CD4-positive, alpha-beta T cell treated with Interleukin-21 for 1 hour (primary cell): ENCODE data around the gene RGPD4.
"Not testable (repeated sequence)": the region's sequence is repeated elsewhere in the genome, so short reads cannot be mapped to it uniquely, and the experiment has no call there.

Experiments
- DNase-seq: peaks from one replicate; pipeline ENCODE4 v3.0.0-alpha.2; 2020

RGPD4 gene

GRCh38 chr2:107826749-107827148 lies at the start of gene RGPD4:
Gene RGPD4 (plus strand): TSS chr2:107826892. CDS start chr2:107827014, 122 bp downstream.
- DNase-seq, result not testable (repeated sequence)

GRCh38 chr2:107777974-107778373 lies 48.7 kb upstream of the RGPD4 start:
- no peak for DNase-seq

DNA sequence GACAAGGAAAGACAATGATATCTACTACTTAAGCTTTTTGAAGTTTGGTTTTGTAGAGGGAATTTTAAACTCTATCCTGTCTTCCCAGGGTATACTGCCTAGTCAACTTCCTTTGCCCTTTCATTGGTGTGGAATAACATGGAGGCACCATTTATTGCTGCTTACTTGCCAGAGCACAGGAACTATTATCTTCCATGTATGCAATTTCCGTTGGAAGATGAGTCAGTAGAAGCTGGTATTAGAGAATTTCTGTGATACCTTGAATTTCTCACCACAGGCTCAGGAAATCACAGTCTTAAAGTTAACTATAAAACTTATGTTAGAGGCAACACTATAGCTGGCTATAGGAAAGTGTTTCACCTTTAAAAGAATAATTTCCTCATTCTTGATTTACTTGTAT lies 40.9 kb upstream of the RGPD4 start:
- no peak for DNase-seq

DNA sequence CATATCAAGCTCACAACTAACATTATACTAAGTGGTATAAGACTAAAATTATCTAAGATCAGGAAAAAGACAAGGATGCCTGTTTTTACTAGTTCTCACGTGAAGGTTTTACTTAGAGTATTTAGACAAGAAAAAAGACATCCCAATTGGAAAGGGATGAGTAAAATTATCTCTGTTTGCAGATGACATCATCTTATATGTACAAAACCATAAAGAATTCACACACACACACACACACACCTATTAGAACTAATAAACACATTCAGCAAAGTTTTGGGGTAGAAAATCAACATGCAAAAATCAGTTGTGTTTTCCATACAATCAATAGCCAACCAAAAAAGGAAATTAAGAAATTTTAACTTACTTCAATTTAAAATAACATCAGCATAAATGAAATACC lies 35.9 kb upstream of the RGPD4 start:
- no peak for DNase-seq

GRCh38 chr2:107801498-107801897 lies 25.2 kb upstream of the RGPD4 start:
- DNase-seq, result no peak

- DNase-seq, result no peak
These were observed 21.8 kb upstream of the RGPD4 start for GRCh38 chr2:107804608-107805498.

- DNase-seq, result no peak
These were observed 19.8 kb upstream of the RGPD4 start for GRCh38 chr2:107806901-107807300.

DNA sequence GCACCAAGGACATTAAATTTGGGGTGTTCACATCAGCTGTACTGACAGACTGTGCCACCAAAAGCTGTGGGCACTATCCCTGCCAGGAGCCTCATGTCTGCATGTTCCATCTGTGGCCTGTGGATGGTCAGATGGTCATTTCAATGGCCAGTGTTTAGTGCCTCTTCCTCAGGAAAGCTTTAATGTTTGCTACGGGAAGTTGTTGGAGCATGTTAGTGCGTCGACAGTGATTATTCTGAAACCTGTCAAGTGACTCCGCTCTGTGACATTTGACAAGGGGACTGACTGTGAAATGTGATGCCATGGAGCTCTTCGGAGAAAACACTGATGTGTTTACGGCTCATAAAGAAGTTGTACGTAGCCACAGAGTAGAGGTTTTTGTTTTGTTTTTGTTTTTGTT lies 18.7 kb upstream of the RGPD4 start:
- DNase-seq, result no peak

- no peak for DNase-seq
These were observed 17.7 kb upstream of the RGPD4 start for GRCh38 chr2:107808959-107809358.

GRCh38 chr2:107809835-107810234 lies 16.9 kb upstream of the RGPD4 start:
- no peak for DNase-seq

GRCh38 chr2:107810734-107811133 lies 16.0 kb upstream of the RGPD4 start:
- DNase-seq, result no peak

DNA sequence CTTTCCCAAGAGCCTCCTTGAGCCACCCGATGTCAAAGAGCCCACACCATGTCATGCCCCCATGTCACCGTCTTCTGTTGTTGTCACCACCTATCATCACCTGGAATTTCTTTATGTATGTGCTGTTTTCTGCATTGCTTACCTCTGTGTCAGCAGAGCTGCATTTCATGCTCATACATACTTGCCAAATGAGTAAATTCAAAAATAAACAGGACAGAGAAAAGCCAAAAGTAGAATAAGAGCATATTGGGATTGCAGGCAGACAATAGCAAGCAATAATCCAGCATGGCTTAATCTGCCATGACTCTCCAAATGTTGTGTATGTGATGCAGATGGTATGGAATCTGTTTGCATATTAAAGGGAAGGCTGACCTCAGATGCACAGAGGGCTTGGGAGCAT lies 15.3 kb upstream of the RGPD4 start:
- no peak for DNase-seq

- no peak for DNase-seq
These were observed 14.7 kb upstream of the RGPD4 start for GRCh38 chr2:107812006-107812405.

DNA sequence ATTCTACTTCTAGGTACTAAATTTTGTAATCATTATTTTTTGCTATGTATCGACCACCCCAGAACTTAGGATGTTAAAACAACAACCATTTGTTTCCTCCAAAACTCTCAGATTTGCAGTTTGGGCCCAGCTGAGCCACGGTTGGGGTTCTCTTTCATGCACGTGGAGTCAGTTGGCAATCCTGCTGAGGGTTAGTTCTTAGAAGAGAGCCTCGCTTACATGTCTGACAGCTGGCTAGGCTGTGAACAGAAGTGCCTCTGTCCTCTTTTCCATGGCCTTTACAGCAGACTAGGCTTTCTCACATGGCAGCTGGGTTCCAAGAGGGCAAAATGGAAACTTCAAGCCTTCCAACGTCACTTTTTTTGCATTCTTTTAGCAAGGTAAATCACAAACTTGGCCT lies 9.3 kb upstream of the RGPD4 start:
- no peak for DNase-seq

DNA sequence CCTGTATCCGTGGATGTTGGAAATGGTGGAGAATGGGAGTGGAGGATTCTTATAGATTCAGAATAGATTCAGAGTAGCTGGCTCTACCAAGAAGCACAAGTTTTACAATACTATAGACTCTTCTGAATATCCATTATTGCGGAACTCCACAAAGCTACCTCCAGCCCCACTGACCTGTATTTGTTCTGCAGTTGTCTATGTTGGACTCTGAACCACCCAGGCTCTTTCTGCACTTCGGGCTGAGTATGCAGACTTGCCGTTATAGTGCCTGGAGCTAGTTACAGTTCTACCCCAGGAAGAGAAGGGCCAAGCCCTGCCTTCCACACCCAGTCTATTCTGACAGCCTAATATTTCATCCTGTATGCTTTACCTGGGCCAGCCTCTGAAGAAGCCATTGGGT lies 4.4 kb upstream of the RGPD4 start:
- DNase-seq, result no peak

DNA sequence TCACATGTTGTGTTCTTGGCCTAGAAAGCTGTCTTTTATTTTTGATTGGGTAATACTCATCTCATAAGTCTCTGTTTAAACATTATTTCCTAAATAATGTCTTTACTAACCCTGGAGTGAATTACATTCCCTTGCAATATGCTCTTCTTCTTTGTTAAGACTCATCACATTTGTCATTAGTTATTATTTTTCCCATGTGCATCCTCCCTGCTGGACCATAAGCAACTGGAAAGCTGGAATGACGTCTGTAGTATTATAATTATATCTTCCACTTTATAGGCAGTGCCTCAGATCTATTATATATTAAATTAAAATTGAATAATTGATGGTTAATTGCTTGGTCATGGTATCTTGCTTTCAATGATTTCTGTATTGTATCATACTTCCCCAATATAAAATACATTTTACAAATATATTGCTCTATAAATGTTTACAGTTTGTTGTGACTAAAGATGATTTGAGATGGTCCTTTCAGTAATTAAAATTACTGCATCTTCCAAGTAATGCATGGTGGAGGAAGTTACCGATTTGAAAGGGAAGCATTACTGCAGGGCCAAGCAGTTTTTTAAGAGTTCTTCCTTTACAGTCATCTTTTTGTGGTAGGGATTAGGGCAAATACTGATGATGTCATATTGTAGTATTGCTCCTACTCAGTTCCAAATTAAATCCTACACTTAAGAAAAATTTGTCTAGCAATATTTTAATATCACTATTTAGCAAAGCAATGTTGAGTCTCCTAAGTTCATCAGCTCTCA lies 2.1 kb upstream of the RGPD4 start:
- DNase-seq, result no peak

GRCh38 chr2:107825206-107825563 lies 1.5 kb upstream of the RGPD4 start:
- DNase-seq, result no peak

DNA sequence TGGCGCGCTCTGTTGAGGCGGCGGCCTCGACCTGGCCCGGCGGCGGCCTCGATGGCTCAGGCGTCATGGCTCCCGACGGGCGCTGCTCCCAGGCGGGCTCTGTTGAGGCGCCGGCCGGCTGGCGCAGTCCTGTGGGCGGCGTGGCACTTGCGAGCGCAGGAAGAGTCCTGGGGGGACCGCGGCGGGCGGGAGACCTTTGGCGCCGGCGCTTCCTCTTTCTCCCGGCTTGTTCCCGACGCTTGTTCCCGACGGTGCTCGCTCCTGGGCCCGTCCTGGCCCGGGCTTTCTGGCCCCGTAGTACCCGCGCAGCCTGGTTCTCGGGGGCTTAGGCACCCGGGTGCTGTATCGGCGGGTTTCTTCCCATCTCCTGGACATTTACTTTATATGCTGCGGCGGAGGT lies 2.8 kb downstream of the RGPD4 start:
- not testable (repeated sequence) for DNase-seq

GRCh38 chr2:107833152-107833551 lies 6.5 kb downstream of the RGPD4 start:
- DNase-seq, result not testable (repeated sequence)

GRCh38 chr2:107833618-107834017 lies 6.9 kb downstream of the RGPD4 start:
- DNase-seq, result not testable (repeated sequence)

DNA sequence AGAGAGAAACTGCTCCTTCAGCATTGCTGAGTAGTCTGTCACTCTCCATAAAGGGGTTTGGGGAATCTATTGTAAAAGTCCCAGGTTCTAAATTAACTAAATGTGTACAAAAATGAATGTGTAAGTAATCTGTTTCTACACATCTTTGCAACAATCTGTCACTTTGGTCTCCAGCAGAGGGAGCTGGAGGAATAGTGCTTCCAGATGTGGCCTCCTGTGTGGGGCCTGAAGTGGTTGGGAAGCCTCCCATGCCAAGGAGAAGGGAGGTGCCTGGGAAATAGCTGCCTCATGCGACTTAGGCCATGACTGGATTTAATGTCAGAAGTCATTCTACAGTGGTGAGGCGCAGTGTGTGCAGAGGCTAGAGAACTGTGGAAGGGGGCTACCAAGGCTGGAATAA lies 89.4 kb downstream of the RGPD4 start:
- not testable (repeated sequence) for DNase-seq

DNA sequence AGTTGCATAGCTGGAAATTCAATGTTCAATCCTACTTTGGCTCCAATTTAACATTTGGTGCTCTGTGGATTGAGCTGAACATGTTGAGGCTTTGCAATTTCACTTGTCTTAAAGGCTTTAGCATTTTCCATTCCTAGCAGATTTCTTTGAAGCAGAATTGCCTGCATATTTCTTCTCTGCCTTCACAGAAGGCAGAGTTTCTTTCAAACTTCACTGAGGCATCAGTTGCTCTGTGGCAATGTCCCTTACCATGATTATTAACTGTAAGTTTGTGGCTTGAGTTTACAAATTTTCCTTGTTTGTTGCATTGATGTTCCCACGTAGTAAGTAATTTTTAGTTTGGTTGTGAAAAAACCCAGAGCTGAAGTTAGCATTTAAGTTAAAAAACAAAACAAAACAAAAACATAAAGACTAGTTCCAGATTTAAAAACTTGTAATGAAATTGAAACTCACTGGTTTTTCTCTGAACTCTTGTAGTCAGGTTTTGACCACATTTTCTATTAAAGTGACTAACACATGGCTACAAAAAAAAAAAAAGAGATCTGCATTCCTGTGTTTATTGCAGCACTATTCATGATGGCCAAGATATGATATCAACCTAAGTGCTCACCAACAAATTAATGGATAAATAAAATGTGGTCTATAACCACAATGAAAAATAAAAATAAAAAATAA lies 90.1 kb downstream of the RGPD4 start:
- DNase-seq, result not testable (repeated sequence)

- DNase-seq, result no peak
These were observed 100.4 kb downstream of the RGPD4 start for GRCh38 chr2:107927034-107927534.
